Neural cell (in vitro differentiated cells): ENCODE data around the gene RFTN1. TPM values are rescaled to one million over a fixed set of nuclear protein-coding genes. Genes with fewer than 3 reads are reported as not detected.

Source experiments
- H2AFZ ChIP-seq: fragments of 200-600, 300-800 bp; sonication (generic), shearing (Covaris generic); 2 replicates; pipeline ENCODE4 v1.6.0; 2014; ENCODE audit warnings: low read depth, mild to moderate bottlenecking, antibody characterized with exemption, low read length, moderate library complexity
- H3F3A ChIP-seq: fragments of 200-600 bp; shearing (Covaris generic); 2 replicates; pipeline ENCODE4 v1.6.1; 2016; ENCODE audit warnings: mild to moderate bottlenecking, moderate library complexity, mixed read lengths, antibody characterized with exemption, low read length; ENCODE audit not compliant: insufficient read depth, poor library complexity, severe bottlenecking
- H3K27ac ChIP-seq: fragments of 200-600, 300-800 bp; sonication (generic), shearing (Covaris generic); 2 replicates; pipeline ENCODE4 v1.5.1; 2014; ENCODE audit warnings: mild to moderate bottlenecking, low read length, moderate library complexity
- H3K27me3 ChIP-seq: fragments of 300-800, 200-600 bp; sonication (generic), shearing (Covaris generic); 2 replicates; pipeline ENCODE4 v1.6.0; 2014; ENCODE audit warnings: mild to moderate bottlenecking, low read depth, low read length, moderate library complexity; ENCODE audit not compliant: insufficient read depth
- H3K36me3 ChIP-seq: fragments of 300-800, 200-600 bp; sonication (generic), shearing (Covaris generic); 2 replicates; pipeline ENCODE4 v1.5.1; 2014; ENCODE audit warnings: mild to moderate bottlenecking, antibody characterized with exemption, low read length, moderate library complexity; ENCODE audit not compliant: insufficient read depth
- H3K4me2 ChIP-seq: fragments of 300-800, 200-600 bp; sonication (generic), shearing (Covaris generic); 2 replicates; pipeline ENCODE4 v1.6.0; 2014; ENCODE audit warnings: mild to moderate bottlenecking, low read length
- H3K4me3 ChIP-seq: fragments of 300-800, 200-600 bp; sonication (generic), shearing (Covaris generic); 2 replicates; pipeline ENCODE4 v1.5.1; 2014; ENCODE audit warnings: mild to moderate bottlenecking, low read length, moderate library complexity
- H3K79me2 ChIP-seq: fragments of 200-600 bp; shearing (Covaris generic); replicated peaks from 2 replicates; pipeline ENCODE4 v1.6.0; 2014; ENCODE audit warnings: mild to moderate bottlenecking, low read length, moderate library complexity; ENCODE audit not compliant: insufficient read depth
- H3K9ac ChIP-seq: fragments of 300-800, 200-600 bp; sonication (generic), shearing (Covaris generic); 2 replicates; pipeline ENCODE4 v1.6.1; 2016; ENCODE audit warnings: mild to moderate bottlenecking, low read length, mixed read lengths
- H3K9me2 ChIP-seq: fragments of 200-600 bp; shearing (Covaris generic); 2 replicates; pipeline ENCODE4 v1.6.1; 2016; ENCODE audit warnings: mild to moderate bottlenecking, low read length, mixed read lengths; ENCODE audit not compliant: insufficient read depth
- H3K9me3 ChIP-seq: fragments of 200-600, 300-800 bp; sonication (generic), shearing (Covaris generic); 2 replicates; pipeline ENCODE4 v1.6.1; 2016; ENCODE audit warnings: mild to moderate bottlenecking, mixed run types, low read length, moderate library complexity, mixed read lengths
- H4K20me1 ChIP-seq: fragments of 200-600 bp; shearing (Covaris generic); 2 replicates; pipeline ENCODE4 v1.6.1; 2016; ENCODE audit warnings: mild to moderate bottlenecking, mixed run types; ENCODE audit not compliant: insufficient read depth
- CTCF ChIP-seq: fragments of 450-650 bp; IDR thresholded peaks from 2 replicates; pipeline ENCODE4 v1.5.1; 2014; ENCODE audit warnings: antibody characterized with exemption, mild to moderate bottlenecking, moderate library complexity; ENCODE audit not compliant: poor library complexity, severe bottlenecking
- EP300 ChIP-seq: fragments of 450-650 bp; conservative IDR thresholded peaks from 2 replicates; pipeline ENCODE4 v1.6.1; 2014; ENCODE audit warnings: antibody characterized with exemption, mild to moderate bottlenecking, moderate library complexity; ENCODE audit not compliant: poor library complexity, severe bottlenecking
- EZH2 ChIP-seq: fragments of 200-600, 300-800 bp; shearing (Covaris generic), sonication (generic); IDR thresholded peaks from 2 replicates; pipeline ENCODE4 v1.6.1; 2014; ENCODE audit warnings: antibody characterized with exemption, low read length, borderline replicate concordance, mild to moderate bottlenecking; ENCODE audit not compliant: insufficient read depth, poor library complexity, severe bottlenecking
- MXI1 ChIP-seq: fragments of 450-650 bp; conservative IDR thresholded peaks from 2 replicates; pipeline ENCODE4 v1.6.1; 2014; ENCODE audit warnings: antibody characterized with exemption, mild to moderate bottlenecking; ENCODE audit not compliant: poor library complexity, severe bottlenecking
- POLR2AphosphoS5 ChIP-seq: IDR thresholded peaks from 2 replicates; pipeline ENCODE4 v1.6.1; 2012
- RAD21 ChIP-seq: fragments of 450-650 bp; conservative IDR thresholded peaks from 2 replicates; pipeline ENCODE4 v1.6.1; 2014; ENCODE audit warnings: antibody characterized with exemption, mild to moderate bottlenecking, moderate library complexity
- SMC3 ChIP-seq: fragments of 450-650 bp; conservative IDR thresholded peaks from 2 replicates; pipeline ENCODE4 v1.6.1; 2014; ENCODE audit warnings: antibody characterized with exemption, mild to moderate bottlenecking, moderate library complexity; ENCODE audit not compliant: poor library complexity
- TAF1 ChIP-seq: IDR thresholded peaks from 2 replicates; pipeline ENCODE4 v1.6.1; 2012; ENCODE audit warnings: low read depth
- polyA plus RNA-seq: library from polyadenylated mRNA; depleted of rRNA; stranded (reverse); fragments of >200 nt; gene quantifications from 2 replicates; pipeline ENCODE4 v1.2.3, GENCODE V29; 2014
- TF ChIP-seq, protein P1 (sequence below): IDR thresholded peaks from 2 replicates; pipeline ENCODE4 v1.6.1; 2012; ENCODE audit warnings: borderline replicate concordance

Gene RFTN1
- polyA plus RNA-seq, 1 donor from 2014 or later = 36.8 TPM

- H3K9me2 ChIP-seq = no peaks in the 10 kb centered on the region
- no peaks in the 10 kb centered on the region for H3K9me3 ChIP-seq
- H3K4me2 ChIP-seq = no peak overlapping the region
- H3K27ac ChIP-seq = no peak overlapping the region
- no peaks in the 10 kb centered on the region for H3F3A ChIP-seq
- no peak overlapping the region for H3K4me3 ChIP-seq
- H3K9ac ChIP-seq = no peak overlapping the region
- no peaks in the 10 kb centered on the region for H4K20me1 ChIP-seq
- no peaks in the 10 kb centered on the region for H3K36me3 ChIP-seq
- no peak for TF ChIP-seq SMC3
- TF ChIP-seq TAF1 = no peak
- TF ChIP-seq MXI1 = no peak
- no peak for TF ChIP-seq CTCF
- no peak for TF ChIP-seq RAD21
- TF ChIP-seq, protein P1, sequence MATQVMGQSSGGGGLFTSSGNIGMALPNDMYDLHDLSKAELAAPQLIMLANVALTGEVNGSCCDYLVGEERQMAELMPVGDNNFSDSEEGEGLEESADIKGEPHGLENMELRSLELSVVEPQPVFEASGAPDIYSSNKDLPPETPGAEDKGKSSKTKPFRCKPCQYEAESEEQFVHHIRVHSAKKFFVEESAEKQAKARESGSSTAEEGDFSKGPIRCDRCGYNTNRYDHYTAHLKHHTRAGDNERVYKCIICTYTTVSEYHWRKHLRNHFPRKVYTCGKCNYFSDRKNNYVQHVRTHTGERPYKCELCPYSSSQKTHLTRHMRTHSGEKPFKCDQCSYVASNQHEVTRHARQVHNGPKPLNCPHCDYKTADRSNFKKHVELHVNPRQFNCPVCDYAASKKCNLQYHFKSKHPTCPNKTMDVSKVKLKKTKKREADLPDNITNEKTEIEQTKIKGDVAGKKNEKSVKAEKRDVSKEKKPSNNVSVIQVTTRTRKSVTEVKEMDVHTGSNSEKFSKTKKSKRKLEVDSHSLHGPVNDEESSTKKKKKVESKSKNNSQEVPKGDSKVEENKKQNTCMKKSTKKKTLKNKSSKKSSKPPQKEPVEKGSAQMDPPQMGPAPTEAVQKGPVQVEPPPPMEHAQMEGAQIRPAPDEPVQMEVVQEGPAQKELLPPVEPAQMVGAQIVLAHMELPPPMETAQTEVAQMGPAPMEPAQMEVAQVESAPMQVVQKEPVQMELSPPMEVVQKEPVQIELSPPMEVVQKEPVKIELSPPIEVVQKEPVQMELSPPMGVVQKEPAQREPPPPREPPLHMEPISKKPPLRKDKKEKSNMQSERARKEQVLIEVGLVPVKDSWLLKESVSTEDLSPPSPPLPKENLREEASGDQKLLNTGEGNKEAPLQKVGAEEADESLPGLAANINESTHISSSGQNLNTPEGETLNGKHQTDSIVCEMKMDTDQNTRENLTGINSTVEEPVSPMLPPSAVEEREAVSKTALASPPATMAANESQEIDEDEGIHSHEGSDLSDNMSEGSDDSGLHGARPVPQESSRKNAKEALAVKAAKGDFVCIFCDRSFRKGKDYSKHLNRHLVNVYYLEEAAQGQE = no peak
- no peak overlapping the region for H2AFZ ChIP-seq
- no peaks in the 10 kb centered on the region for H3K79me2 ChIP-seq
- no peaks in the 10 kb centered on the region for H3K27me3 ChIP-seq
These were observed 136.3 kb downstream of the RFTN1 start for GRCh38 chr3:16377196-16377595.

GRCh38 chr3:16375891-16376290, 137.6 kb downstream of the RFTN1 start:
- Histone ChIP-seq H3K9me2 (no peaks in the 10 kb centered on the region), H2AFZ (no peak overlapping the region), H3K79me2 (no peaks in the 10 kb centered on the region), H3F3A (no peaks in the 10 kb centered on the region), H3K27me3 (no peaks in the 10 kb centered on the region), H3K9me3 (no peaks in the 10 kb centered on the region), H3K4me2 (no peak overlapping the region), H4K20me1 (no peaks in the 10 kb centered on the region), H3K9ac (no peak overlapping the region), H3K27ac (no peak overlapping the region), H3K36me3 (no peaks in the 10 kb centered on the region), H3K4me3 (no peak overlapping the region)
- no peak for TF ChIP-seq MXI1
- TF ChIP-seq CTCF = no peak
- no peak for TF ChIP-seq POLR2AphosphoS5
- TF ChIP-seq, protein P1 = no peak
- TF ChIP-seq EZH2 = no peak
- no peak for TF ChIP-seq RAD21
- TF ChIP-seq SMC3 = no peak
- no peak for TF ChIP-seq EP300
- no peak for TF ChIP-seq TAF1
